ENCODE measurements around the gene CCDC184. TPM values are rescaled to one million over a fixed set of nuclear protein-coding genes. Genes with fewer than 3 reads are reported as not detected.

The CCDC184 gene
- not detected in 2 replicates for total RNA-seq

DNA sequence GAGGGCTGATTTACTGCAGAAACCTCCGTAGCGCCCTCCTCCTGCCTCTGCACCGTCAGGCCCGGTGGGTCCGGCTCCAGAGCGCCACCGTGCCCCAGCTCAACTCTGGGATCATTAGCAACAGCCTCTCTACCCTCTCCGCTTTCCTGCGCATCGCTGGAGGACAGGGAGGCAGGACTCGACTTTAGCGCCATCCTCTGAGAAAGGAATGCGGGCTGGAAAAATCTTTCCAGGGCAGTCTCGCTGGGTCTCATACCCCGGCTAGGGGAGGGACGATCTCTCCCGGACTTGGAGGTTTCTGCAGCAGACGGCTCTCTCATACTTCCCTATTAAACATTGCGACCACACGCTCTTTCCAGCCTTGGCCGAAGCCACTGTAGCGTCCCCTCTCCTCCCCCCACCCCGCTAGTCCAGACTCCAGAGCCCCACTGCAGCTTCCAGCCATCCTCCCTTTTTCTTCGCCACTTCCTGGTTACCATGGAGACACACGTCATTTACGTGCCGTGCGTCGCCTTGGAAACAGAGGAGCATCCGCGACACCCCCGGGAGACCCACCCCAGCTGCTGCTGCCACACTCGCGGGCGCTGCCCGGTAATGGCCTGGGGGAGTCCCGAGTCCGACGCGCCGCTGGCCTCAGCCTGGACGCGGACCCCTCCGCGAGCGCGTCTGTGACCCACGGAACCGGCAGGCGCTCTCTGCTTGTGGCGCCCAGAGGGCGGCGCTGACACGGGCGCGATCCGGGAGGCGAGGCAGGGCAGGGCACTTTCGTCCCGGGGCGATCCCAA is at the start of gene CCDC184:
CCDC184 (plus strand) TSS at position 554 of the 785 bp plus-strand sequence. CDS start 479 bp downstream, outside the sequence.

DNA sequence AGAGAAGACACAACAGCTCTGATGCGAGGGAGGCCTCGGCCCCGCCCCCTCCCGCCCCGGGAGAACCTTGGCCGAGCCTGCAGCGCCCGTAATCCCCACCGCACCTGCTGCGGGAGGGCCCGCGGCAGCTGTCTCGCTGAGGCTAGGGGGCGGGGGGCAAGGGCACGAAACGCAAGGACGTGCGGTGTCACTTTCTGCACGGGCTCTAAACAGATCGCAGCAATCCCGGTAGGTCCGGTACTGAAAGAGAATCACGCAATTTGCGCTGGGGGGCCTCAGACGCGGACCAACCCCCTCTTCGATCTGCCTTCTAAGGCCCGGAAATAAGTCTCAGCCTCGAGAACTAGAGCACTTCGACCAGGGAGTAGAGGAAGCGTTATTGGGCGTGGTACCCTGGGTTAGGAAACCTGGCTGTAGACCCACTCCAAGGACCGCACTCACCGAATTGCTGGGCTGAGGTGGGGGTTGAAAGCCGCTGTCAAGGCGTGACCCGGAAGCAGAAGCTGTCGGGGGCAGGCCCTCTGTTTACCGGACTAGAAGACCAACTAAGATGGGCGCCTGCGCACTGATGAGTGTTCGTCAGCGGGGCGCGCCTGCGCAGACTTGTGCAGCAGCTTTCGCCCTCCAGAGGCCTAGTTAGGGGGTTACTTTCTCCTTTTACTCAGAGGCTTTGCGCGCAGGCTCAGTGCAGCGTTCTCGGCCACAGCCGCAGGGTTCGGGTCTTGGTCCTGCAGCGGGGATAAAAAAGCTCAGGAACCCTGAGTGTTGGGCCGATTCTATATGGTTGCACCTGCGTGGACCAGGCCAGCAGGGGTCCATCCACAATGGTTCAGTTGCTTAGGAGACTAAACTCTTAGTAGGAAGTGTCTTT is 26.2 kb upstream of the CCDC184 start, which contains the start of gene ASB8:
ASB8 (minus strand) TSS at position 498 of the 871 bp plus-strand sequence. CDS start 4,019 bp downstream, outside the sequence.

DNA sequence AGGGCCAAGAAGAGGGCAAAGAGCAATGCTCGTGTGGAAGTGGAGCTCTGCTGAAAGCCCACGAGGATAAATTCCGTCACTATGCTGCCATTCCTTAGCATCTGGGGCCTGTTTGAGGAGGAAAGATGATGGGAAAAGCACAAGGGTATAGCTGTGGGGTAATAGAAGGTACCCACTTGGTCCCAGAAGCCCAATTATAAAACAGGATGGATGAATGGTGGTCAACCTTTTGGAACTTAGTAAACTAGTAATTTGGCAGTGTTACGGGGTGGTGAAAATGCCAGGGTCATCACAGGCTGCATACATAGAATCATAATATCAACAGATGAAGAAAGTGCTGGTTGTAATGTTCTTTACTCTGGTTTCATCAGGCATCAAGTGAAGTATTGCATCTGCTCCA is 19.7 kb downstream of the CCDC184 start, which contains the start of gene OR10AD1:
OR10AD1 (minus strand) TSS at position 101 of the 400 bp plus-strand sequence; CDS start at position 101, 0 bp downstream.

Other genes with a start within 250 kb of the CCDC184 start
- gene TMEM106C, start 220.0 kb upstream of the CCDC184 start, total RNA-seq = 59.5 and 91.9 TPM in 2 replicates
- gene COL2A1, start 179.2 kb upstream of the CCDC184 start, total RNA-seq = 0.48 and 0.64 TPM in 2 replicates
- 8.9 and 15.3 TPM in 2 replicates for gene SENP1, start 77.6 kb upstream of the CCDC184 start, total RNA-seq
- gene PFKM, start 64.3 kb upstream of the CCDC184 start, total RNA-seq = 52.9 and 63.4 TPM in 2 replicates
- gene ASB8, start 26.1 kb upstream of the CCDC184 start, total RNA-seq = 9.4 and 10.4 TPM in 2 replicates
- not detected in 2 replicates for gene OR10AD1, start 19.6 kb downstream of the CCDC184 start, total RNA-seq
- 4.7 and 11.8 TPM in 2 replicates for gene ZNF641, start 167.3 kb downstream of the CCDC184 start, total RNA-seq

Data from tracheal epithelial cell (primary cell).